Superior temporal gyrus (tissue), 1 donor: ENCODE results near the gene SH3PXD2B.

ENCODE experiments used
- DNase-seq: peaks from one replicate; pipeline ENCODE4 v3.0.0-alpha.2; 2016; ENCODE audit errors: extremely low spot score

SH3PXD2B gene

GRCh38 chr5:172436879-172437369 lies 17.4 kb downstream of the SH3PXD2B start:
- no peak for DNase-seq

- DNase-seq = no peak
Measured at GRCh38 chr5:172436078-172436878, 18.0 kb downstream of the SH3PXD2B start.

- DNase-seq = no peak
Measured at GRCh38 chr5:172435362-172436077, 18.8 kb downstream of the SH3PXD2B start.

- no peak for DNase-seq
Measured at GRCh38 chr5:172434251-172434650, 20.1 kb downstream of the SH3PXD2B start.

- DNase-seq = no peak
Measured at GRCh38 chr5:172433513-172433912, 20.8 kb downstream of the SH3PXD2B start.

- no peak for DNase-seq
Measured at GRCh38 chr5:172433071-172433470, 21.3 kb downstream of the SH3PXD2B start.

- no peak for DNase-seq
Measured at GRCh38 chr5:172430354-172430753, 24.0 kb downstream of the SH3PXD2B start.

- DNase-seq = no peak
Measured at GRCh38 chr5:172429201-172429940, 25.0 kb downstream of the SH3PXD2B start.

- DNase-seq = no peak
Measured at GRCh38 chr5:172428224-172429166, 25.8 kb downstream of the SH3PXD2B start.

GRCh38 chr5:172427202-172427601 lies 27.1 kb downstream of the SH3PXD2B start:
- no peak for DNase-seq

- no peak for DNase-seq
Measured at GRCh38 chr5:172426086-172426485, 28.2 kb downstream of the SH3PXD2B start.

GRCh38 chr5:172425402-172425801 lies 28.9 kb downstream of the SH3PXD2B start:
- DNase-seq = no peak

- no peak for DNase-seq
Measured at GRCh38 chr5:172424808-172425207, 29.5 kb downstream of the SH3PXD2B start.

- no peak for DNase-seq
Measured at GRCh38 chr5:172424111-172424490, 30.2 kb downstream of the SH3PXD2B start.

GRCh38 chr5:172423379-172424110 lies 30.8 kb downstream of the SH3PXD2B start:
- DNase-seq = no peak

GRCh38 chr5:172422255-172422654 lies 32.1 kb downstream of the SH3PXD2B start:
- no peak for DNase-seq

- DNase-seq = no peak
Measured at GRCh38 chr5:172421020-172421419, 33.3 kb downstream of the SH3PXD2B start.

- peak; percentile 96 for DNase-seq
Measured at GRCh38 chr5:172420235-172420939, 33.9 kb downstream of the SH3PXD2B start.

- DNase-seq = no peak
Measured at GRCh38 chr5:172418862-172419814, 35.2 kb downstream of the SH3PXD2B start.
